ENCODE data around the gene ZDHHC4. TPM values are rescaled to one million over a fixed set of nuclear protein-coding genes. Genes with fewer than 3 reads are reported as not detected.

Gene ZDHHC4
- polyA plus RNA-seq, 2 of the 4 experiments (the other 2 are of a cell fraction) = 42.8 to 118 TPM

DNA sequence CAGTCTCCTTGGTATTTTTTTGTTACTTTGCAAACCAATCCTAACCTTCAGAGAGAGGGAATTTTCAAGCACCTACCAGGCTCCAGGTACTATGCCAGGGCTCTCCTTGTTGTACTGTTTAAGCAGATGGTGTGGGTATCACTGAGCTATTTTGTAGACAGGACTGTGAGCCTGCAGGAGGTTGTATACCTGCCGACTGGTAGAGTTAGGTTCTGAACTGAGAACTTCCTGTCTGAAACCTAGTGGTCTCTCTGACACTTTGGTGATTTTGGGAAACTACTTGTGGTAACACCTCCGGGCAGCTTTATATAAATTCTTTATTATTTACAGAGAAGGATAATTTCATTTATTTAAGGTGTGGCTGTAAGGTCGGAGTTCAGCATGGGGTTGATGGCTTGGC is 42.7 kb downstream of the ZDHHC4 start:
- H3K27ac ChIP-seq = no peak overlapping the region
- CTCF ChIA-PET = interaction anchor here (1.5 kb wide), 1 partner anchor 13 kb away, joined by 4 read pairs; no protein-coding TSS in a partner anchor
- H3K4me2 ChIP-seq = no peak overlapping the region
- POLR2A ChIA-PET = no interaction called here
- no peak for DNase-seq (ENCODE audit: low read depth in 1 of 2, low spot score in 1 of 2)
- ATAC-seq = no peak
- H3K4me3 ChIP-seq = no peak overlapping the region
- WGBS (ENCODE audit: missing lambda C conversion rate) = 56% methylated on average over 3 of the region's 3 CpGs
- no peaks in the 10 kb centered on the region for H3K9me3 ChIP-seq
- TF ChIP-seq TFCP2L1 (CRISPR knock-in tag; IDR thresholded peaks at IDR 0.05) (no peak), NR3C1 (IDR thresholded peaks at IDR 0.05) (no peak)
- TF ChIP-seq, protein P1, sequence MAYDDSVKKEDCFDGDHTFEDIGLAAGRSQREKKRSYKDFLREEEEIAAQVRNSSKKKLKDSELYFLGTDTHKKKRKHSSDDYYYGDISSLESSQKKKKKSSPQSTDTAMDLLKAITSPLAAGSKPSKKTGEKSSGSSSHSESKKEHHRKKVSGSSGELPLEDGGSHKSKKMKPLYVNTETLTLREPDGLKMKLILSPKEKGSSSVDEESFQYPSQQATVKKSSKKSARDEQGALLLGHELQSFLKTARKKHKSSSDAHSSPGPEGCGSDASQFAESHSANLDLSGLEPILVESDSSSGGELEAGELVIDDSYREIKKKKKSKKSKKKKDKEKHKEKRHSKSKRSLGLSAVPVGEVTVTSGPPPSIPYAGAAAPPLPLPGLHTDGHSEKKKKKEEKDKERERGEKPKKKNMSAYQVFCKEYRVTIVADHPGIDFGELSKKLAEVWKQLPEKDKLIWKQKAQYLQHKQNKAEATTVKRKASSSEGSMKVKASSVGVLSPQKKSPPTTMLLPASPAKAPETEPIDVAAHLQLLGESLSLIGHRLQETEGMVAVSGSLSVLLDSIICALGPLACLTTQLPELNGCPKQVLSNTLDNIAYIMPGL (CRISPR knock-in tag; IDR thresholded peaks at IDR 0.05; ENCODE audit: borderline replicate concordance) = no peak
- H3K4me1 ChIP-seq = no peaks in the 10 kb centered on the region
- FAIRE-seq = no peak

GRCh38 chr7:6621195-6622133 is 44.2 kb downstream of the ZDHHC4 start:
- DNase-seq (ENCODE audit: low read depth in 1 of 2, low spot score in 1 of 2) = no peak
- 82% methylated on average over 20 of the region's 20 CpGs for WGBS (ENCODE audit: missing lambda C conversion rate)
- ChIA-PET CTCF (interaction anchor here (1.5 kb wide), 1 partner anchor 12 kb away, joined by 4 read pairs; no protein-coding TSS in a partner anchor), POLR2A (no interaction called here)
- ATAC-seq = no peak
- FAIRE-seq = no peak
- Histone ChIP-seq H3K9me3 (no peaks in the 10 kb centered on the region), H3K27ac (no peak overlapping the region), H3K4me1 (no peaks in the 10 kb centered on the region), H3K4me2 (no peak overlapping the region), H3K4me3 (no peak overlapping the region)
- TF ChIP-seq MAFK (IDR thresholded peaks at IDR 0.05; ENCODE audit: partially characterized antibody) (no peak), FOSL2 (IDR thresholded peaks at IDR 0.05) (no peak), FOSL2 (CRISPR knock-in tag; IDR thresholded peaks at IDR 0.05) (no peak), CHD2 (IDR thresholded peaks at IDR 0.05; ENCODE audit: low read length, partially characterized antibody) (no peak), EP300 (IDR thresholded peaks at IDR 0.05) (no peak), ZNF302 (CRISPR knock-in tag; IDR thresholded peaks at IDR 0.05) (no peak), POLR2A (IDR thresholded peaks at IDR 0.05; ENCODE audit: low read length) (no peak), E2F6 (IDR thresholded peaks at IDR 0.05; ENCODE audit: borderline replicate concordance, low read depth) (no peak), NR3C1 (IDR thresholded peaks at IDR 0.05) (no peak), ZSCAN20 (CRISPR knock-in tag; IDR thresholded peaks at IDR 0.05) (no peak), CHD4 (IDR thresholded peaks at IDR 0.05; ENCODE audit: borderline replicate concordance) (no peak), CBX2 (IDR thresholded peaks at IDR 0.05; ENCODE audit: borderline replicate concordance, low read depth) (no peak), HOXB5 (CRISPR knock-in tag; IDR thresholded peaks at IDR 0.05) (no peak), RNF2 (IDR thresholded peaks at IDR 0.05; ENCODE audit: borderline replicate concordance, low read depth) (no peak), ZFP36 (IDR thresholded peaks at IDR 0.05; ENCODE audit: borderline replicate concordance, partially characterized antibody) (no peak), JUN (IDR thresholded peaks at IDR 0.05) (no peak), EHF (CRISPR knock-in tag; IDR thresholded peaks at IDR 0.05) (no peak)
- TF ChIP-seq, protein P2, sequence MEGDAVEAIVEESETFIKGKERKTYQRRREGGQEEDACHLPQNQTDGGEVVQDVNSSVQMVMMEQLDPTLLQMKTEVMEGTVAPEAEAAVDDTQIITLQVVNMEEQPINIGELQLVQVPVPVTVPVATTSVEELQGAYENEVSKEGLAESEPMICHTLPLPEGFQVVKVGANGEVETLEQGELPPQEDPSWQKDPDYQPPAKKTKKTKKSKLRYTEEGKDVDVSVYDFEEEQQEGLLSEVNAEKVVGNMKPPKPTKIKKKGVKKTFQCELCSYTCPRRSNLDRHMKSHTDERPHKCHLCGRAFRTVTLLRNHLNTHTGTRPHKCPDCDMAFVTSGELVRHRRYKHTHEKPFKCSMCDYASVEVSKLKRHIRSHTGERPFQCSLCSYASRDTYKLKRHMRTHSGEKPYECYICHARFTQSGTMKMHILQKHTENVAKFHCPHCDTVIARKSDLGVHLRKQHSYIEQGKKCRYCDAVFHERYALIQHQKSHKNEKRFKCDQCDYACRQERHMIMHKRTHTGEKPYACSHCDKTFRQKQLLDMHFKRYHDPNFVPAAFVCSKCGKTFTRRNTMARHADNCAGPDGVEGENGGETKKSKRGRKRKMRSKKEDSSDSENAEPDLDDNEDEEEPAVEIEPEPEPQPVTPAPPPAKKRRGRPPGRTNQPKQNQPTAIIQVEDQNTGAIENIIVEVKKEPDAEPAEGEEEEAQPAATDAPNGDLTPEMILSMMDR (IDR thresholded peaks at IDR 0.05) = no peak
- TF ChIP-seq, protein P1 (CRISPR knock-in tag; IDR thresholded peaks at IDR 0.05; ENCODE audit: borderline replicate concordance) = no peak
- TF ChIP-seq, protein P3, sequence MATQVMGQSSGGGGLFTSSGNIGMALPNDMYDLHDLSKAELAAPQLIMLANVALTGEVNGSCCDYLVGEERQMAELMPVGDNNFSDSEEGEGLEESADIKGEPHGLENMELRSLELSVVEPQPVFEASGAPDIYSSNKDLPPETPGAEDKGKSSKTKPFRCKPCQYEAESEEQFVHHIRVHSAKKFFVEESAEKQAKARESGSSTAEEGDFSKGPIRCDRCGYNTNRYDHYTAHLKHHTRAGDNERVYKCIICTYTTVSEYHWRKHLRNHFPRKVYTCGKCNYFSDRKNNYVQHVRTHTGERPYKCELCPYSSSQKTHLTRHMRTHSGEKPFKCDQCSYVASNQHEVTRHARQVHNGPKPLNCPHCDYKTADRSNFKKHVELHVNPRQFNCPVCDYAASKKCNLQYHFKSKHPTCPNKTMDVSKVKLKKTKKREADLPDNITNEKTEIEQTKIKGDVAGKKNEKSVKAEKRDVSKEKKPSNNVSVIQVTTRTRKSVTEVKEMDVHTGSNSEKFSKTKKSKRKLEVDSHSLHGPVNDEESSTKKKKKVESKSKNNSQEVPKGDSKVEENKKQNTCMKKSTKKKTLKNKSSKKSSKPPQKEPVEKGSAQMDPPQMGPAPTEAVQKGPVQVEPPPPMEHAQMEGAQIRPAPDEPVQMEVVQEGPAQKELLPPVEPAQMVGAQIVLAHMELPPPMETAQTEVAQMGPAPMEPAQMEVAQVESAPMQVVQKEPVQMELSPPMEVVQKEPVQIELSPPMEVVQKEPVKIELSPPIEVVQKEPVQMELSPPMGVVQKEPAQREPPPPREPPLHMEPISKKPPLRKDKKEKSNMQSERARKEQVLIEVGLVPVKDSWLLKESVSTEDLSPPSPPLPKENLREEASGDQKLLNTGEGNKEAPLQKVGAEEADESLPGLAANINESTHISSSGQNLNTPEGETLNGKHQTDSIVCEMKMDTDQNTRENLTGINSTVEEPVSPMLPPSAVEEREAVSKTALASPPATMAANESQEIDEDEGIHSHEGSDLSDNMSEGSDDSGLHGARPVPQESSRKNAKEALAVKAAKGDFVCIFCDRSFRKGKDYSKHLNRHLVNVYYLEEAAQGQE (IDR thresholded peaks at IDR 0.05) = no peak
- TF ChIP-seq, protein P4, sequence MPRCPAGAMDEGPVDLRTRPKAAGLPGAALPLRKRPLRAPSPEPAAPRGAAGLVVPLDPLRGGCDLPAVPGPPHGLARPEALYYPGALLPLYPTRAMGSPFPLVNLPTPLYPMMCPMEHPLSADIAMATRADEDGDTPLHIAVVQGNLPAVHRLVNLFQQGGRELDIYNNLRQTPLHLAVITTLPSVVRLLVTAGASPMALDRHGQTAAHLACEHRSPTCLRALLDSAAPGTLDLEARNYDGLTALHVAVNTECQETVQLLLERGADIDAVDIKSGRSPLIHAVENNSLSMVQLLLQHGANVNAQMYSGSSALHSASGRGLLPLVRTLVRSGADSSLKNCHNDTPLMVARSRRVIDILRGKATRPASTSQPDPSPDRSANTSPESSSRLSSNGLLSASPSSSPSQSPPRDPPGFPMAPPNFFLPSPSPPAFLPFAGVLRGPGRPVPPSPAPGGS (IDR thresholded peaks at IDR 0.05) = no peak

Data from A549 (cell line).